ENCODE measurements around the gene FAM53A. TPM values are rescaled to one million over a fixed set of nuclear protein-coding genes. Genes with fewer than 3 reads are reported as not detected.

Gene FAM53A
- total RNA-seq, 4 donors from 2014 or later = 1.2 to 18.4 (median 4.9) TPM

DNA sequence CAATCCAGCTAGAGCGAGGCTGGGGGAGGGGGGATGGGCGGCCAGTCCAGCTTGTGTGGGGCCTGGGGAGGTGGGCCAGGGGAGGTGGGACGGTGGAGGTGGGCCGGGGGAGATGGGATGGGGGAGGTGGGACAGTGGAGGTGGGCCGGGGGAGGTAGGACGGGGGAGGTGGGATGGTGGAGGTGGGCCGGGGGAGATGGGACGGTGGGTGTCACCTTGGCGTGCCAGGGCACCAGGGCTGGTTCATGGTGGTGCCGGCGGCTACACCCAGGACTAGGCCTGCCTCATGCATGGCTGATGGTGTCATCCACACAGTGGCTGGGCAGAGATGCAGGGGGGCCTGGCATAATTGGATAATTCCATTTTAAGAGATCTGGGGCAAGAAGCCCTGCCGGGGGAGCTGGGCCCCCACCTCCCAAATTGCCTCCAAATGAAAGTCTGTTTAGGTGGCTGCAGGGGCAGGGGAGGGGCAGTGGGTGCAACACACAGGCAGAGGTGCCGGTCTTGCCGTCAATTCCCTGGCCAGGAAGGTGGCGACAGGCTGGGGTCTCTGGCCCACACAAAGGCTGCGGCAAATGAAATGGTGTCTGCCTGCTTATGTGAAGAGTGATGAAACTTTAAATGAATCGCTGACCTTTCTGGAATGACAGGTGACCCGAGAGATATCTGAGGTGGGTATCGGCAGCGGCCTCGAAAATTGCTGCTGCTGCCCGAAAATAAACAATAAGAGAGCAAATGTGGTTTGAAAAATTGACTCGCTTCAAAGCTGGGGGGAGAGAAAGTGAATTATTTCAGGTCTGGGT, 82.1 kb downstream of the FAM53A start:
- no peak overlapping the region for H3K27ac ChIP-seq
- H3K4me1 ChIP-seq = no peaks in the 10 kb centered on the region
- TF ChIP-seq, protein P1, sequence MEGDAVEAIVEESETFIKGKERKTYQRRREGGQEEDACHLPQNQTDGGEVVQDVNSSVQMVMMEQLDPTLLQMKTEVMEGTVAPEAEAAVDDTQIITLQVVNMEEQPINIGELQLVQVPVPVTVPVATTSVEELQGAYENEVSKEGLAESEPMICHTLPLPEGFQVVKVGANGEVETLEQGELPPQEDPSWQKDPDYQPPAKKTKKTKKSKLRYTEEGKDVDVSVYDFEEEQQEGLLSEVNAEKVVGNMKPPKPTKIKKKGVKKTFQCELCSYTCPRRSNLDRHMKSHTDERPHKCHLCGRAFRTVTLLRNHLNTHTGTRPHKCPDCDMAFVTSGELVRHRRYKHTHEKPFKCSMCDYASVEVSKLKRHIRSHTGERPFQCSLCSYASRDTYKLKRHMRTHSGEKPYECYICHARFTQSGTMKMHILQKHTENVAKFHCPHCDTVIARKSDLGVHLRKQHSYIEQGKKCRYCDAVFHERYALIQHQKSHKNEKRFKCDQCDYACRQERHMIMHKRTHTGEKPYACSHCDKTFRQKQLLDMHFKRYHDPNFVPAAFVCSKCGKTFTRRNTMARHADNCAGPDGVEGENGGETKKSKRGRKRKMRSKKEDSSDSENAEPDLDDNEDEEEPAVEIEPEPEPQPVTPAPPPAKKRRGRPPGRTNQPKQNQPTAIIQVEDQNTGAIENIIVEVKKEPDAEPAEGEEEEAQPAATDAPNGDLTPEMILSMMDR (IDR thresholded peaks at IDR 0.05) = no peak
- TF ChIP-seq EP300 (IDR thresholded peaks at IDR 0.05) (no peak), POLR2A (IDR thresholded peaks at IDR 0.05) (no peak), POLR2AphosphoS5 (IDR thresholded peaks at IDR 0.05) (no peak)
- no peaks in the 10 kb centered on the region for H3K36me3 ChIP-seq
- H3K4me3 ChIP-seq = no peak overlapping the region
- no peak for ATAC-seq
- WGBS, 2 donors (ENCODE audit: low coverage in 1 of 2) = 71 to 100% methylated on average over 3 to 9 of the region's 23 CpGs
- H3K9me3 ChIP-seq = no peaks in the 10 kb centered on the region
- H3K27me3 ChIP-seq = peaks cover 85% of the 10 kb centered on the region

DNA sequence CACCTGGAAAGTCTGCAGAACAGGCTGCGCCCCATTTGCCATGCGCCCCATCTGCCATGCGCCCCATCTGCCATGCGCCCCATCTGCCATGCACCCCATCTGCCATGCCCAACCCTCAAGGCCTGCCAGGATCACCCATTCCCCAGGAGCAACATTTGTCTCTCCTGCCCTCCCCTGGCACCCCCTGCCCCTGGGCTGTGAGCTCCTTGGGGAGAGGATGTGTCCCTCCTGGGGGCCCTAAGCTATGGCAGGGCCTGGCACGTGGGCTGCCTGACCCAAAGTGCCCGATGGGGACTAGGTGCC, 82.6 kb downstream of the FAM53A start:
- Histone ChIP-seq H3K27me3 (peaks cover 86% of the 10 kb centered on the region), H3K4me3 (no peak overlapping the region)
- WGBS, 2 donors (ENCODE audit: low coverage in 1 of 2) = 82% methylated on average over 3 of the region's 6 CpGs; no CpG with 5 or more reads in 1 of the 2 donors

DNA sequence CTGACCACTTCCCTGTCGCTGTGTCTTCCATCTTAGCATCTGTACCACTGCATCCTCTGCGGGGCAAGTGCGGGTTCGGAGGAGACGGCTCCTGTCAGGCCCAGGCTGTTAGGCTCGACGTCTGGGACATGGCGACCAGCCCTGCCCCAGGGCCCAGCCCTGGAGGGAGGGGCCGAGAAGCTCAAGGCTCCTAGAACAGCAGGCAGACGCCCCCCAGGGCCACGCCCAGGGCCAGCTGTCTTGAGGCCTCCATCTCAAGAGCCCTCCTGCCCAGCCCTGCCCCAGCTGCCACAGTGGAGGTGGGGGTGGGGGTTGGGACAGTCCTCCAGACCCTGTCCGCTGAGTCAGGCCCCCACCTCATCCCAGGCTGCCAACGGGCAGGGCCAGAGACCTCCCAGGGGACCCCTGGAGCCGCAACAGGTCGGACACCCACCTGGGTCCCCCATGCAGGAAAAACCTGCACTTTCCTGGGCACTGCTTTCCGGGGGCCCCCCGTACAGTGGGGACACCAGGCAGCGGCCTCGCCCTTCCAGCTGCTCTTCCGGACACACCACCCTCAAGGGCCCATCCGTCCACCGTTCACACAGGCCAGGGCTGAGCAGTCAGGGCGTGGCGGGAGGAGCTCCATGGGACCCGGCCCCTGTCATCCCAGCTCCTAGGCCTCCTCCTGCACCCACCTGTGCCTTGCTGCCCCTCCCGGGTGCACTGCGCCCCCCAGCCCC, 83.1 kb downstream of the FAM53A start:
- WGBS, 2 donors (ENCODE audit: low coverage in 1 of 2) = no CpG with 5 or more reads among the region's 27 CpGs
- Histone ChIP-seq H3K27me3 (peaks cover 85% of the 10 kb centered on the region), H3K4me3 (no peak overlapping the region)

More for the DNA sequence above, 82.6 kb downstream of the FAM53A start:
- no peaks in the 10 kb centered on the region for H3K9me3 ChIP-seq
- H3K36me3 ChIP-seq = no peaks in the 10 kb centered on the region
- no peaks in the 10 kb centered on the region for H3K4me1 ChIP-seq
- ATAC-seq = no peak
- no peak overlapping the region for H3K27ac ChIP-seq
- TF ChIP-seq EP300 (IDR thresholded peaks at IDR 0.05) = no peak
- no peak for TF ChIP-seq POLR2A (IDR thresholded peaks at IDR 0.05)
- TF ChIP-seq, protein P1 (IDR thresholded peaks at IDR 0.05) = no peak
- no peak for TF ChIP-seq POLR2AphosphoS5 (IDR thresholded peaks at IDR 0.05)

GRCh38 chr4:1600211-1600780, 83.8 kb downstream of the FAM53A start:
- WGBS, 2 donors (ENCODE audit: low coverage in 1 of 2) = 57 to 86% methylated on average over 1 to 10 of the region's 15 CpGs
- no peak for ATAC-seq
- Histone ChIP-seq H3K36me3 (no peaks in the 10 kb centered on the region), H3K27ac (no peak overlapping the region), H3K4me3 (no peak overlapping the region), H3K27me3 (peaks cover 86% of the 10 kb centered on the region), H3K9me3 (no peaks in the 10 kb centered on the region), H3K4me1 (no peaks in the 10 kb centered on the region)
- no peak for TF ChIP-seq POLR2A (IDR thresholded peaks at IDR 0.05)
- TF ChIP-seq, protein P1 (IDR thresholded peaks at IDR 0.05) = no peak
- TF ChIP-seq EP300 (IDR thresholded peaks at IDR 0.05) = no peak
- no peak for TF ChIP-seq POLR2AphosphoS5 (IDR thresholded peaks at IDR 0.05)

More for the DNA sequence above, 83.1 kb downstream of the FAM53A start:
- ATAC-seq = no peak
- H3K9me3 ChIP-seq = no peaks in the 10 kb centered on the region
- H3K4me1 ChIP-seq = no peaks in the 10 kb centered on the region
- H3K27ac ChIP-seq = no peak overlapping the region
- TF ChIP-seq, protein P1 (IDR thresholded peaks at IDR 0.05) = no peak
- TF ChIP-seq EP300 (IDR thresholded peaks at IDR 0.05) = no peak
- no peak for TF ChIP-seq POLR2A (IDR thresholded peaks at IDR 0.05)
- no peak for TF ChIP-seq POLR2AphosphoS5 (IDR thresholded peaks at IDR 0.05)
- no peaks in the 10 kb centered on the region for H3K36me3 ChIP-seq

Measured in gastroesophageal sphincter (tissue), 4 donors.